ENCODE results near the gene CADPS2. TPM values are rescaled to one million over a fixed set of nuclear protein-coding genes. Genes with fewer than 3 reads are reported as not detected.

The CADPS2 gene
- total and polyA plus RNA-seq, 4 donors = 5.6 to 41.1 (median 11.0) TPM

GRCh38 chr7:122628651-122629411 is 257.4 kb downstream of the CADPS2 start:
- WGBS = 80% methylated on average over 5 of the region's 5 CpGs
- Histone ChIP-seq H3K4me1 (ENCODE audit: control insufficient read depth in 4 of 4, insufficient read depth in 4 of 4, low read length in 3 of 4) (no peaks in the 10 kb centered on the region), H3K4me3 (ENCODE audit: low read depth in 1 of 3, low read length in 3 of 3) (no peak overlapping the region), H3K27ac (ENCODE audit: low read depth in 1 of 2, low read length in 2 of 2) (no peak overlapping the region), H3K9ac (ENCODE audit: low read depth in 1 of 2, low read length in 2 of 2) (no peak overlapping the region), H3K27me3 (ENCODE audit: control insufficient read depth in 4 of 4, insufficient read depth in 4 of 4, low read length in 3 of 4) (no peaks in the 10 kb centered on the region), H3K9me3 (ENCODE audit: control insufficient read depth in 4 of 4, low read length in 3 of 4) (no peaks in the 10 kb centered on the region), H3K36me3 (ENCODE audit: control insufficient read depth in 4 of 4, insufficient read depth in 3 of 4, low read depth in 1 of 4, low read length in 3 of 4) (no peaks in the 10 kb centered on the region)
- TF ChIP-seq SP1 (IDR thresholded peaks at IDR 0.05) = no peak
- no peak for TF ChIP-seq HNF4G (IDR thresholded peaks at IDR 0.05)
- no peak for TF ChIP-seq RAD21 (IDR thresholded peaks at IDR 0.05)
- TF ChIP-seq EGR1 (IDR thresholded peaks at IDR 0.05; ENCODE audit: low read depth in 2 of 2) = no peak
- TF ChIP-seq GABPA (IDR thresholded peaks at IDR 0.05 in 1 of 2, conservative IDR thresholded peaks at IDR 0.05 in 1 of 2) = no peak
- TF ChIP-seq ATF3 (IDR thresholded peaks at IDR 0.05) = no peak
- TF ChIP-seq FOXA1 (IDR thresholded peaks at IDR 0.05) = no peak
- no peak for TF ChIP-seq TAF1 (conservative IDR thresholded peaks at IDR 0.05)
- TF ChIP-seq CTCF (IDR thresholded peaks at IDR 0.05; ENCODE audit: low read depth, low read length, missing input control) = no peak
- no peak for TF ChIP-seq NR2F2 (IDR thresholded peaks at IDR 0.05)
- no peak for TF ChIP-seq FOXA2 (IDR thresholded peaks at IDR 0.05)
- DNase-seq (ENCODE audit: low spot score) = no peak

- TF ChIP-seq FOXA2 (IDR thresholded peaks at IDR 0.05) = no peak
- no peak for TF ChIP-seq RAD21 (IDR thresholded peaks at IDR 0.05)
- no peak for TF ChIP-seq YY1 (IDR thresholded peaks at IDR 0.05)
- no peak for TF ChIP-seq MAX (IDR thresholded peaks at IDR 0.05)
- TF ChIP-seq ZBTB33 (IDR thresholded peaks at IDR 0.05) = no peak
- no peak for TF ChIP-seq NR2F2 (IDR thresholded peaks at IDR 0.05)
- TF ChIP-seq HNF4G (IDR thresholded peaks at IDR 0.05) = no peak
- TF ChIP-seq JUND (IDR thresholded peaks at IDR 0.05) = no peak
- no peak for TF ChIP-seq REST (IDR thresholded peaks at IDR 0.05)
- TF ChIP-seq CTCF (IDR thresholded peaks at IDR 0.05; ENCODE audit: low read depth, low read length, missing input control) = no peak
- TF ChIP-seq EGR1 (IDR thresholded peaks at IDR 0.05; ENCODE audit: low read depth in 2 of 2) = no peak
- TF ChIP-seq RXRA (IDR thresholded peaks at IDR 0.05) = no peak
- no peak for TF ChIP-seq ATF3 (IDR thresholded peaks at IDR 0.05)
- TF ChIP-seq FOXA1 (IDR thresholded peaks at IDR 0.05) = no peak
- no peak for TF ChIP-seq SP1 (IDR thresholded peaks at IDR 0.05)
- Histone ChIP-seq H3K9ac (ENCODE audit: low read depth in 1 of 2, low read length in 2 of 2) (no peak overlapping the region), H3K27ac (ENCODE audit: low read depth in 1 of 2, low read length in 2 of 2) (no peak overlapping the region), H3K4me3 (ENCODE audit: low read depth in 1 of 3, low read length in 3 of 3) (no peak overlapping the region), H3K27me3 (ENCODE audit: control insufficient read depth in 4 of 4, insufficient read depth in 4 of 4, low read length in 3 of 4) (no peaks in the 10 kb centered on the region), H3K4me1 (ENCODE audit: control insufficient read depth in 4 of 4, insufficient read depth in 4 of 4, low read length in 3 of 4) (no peaks in the 10 kb centered on the region), H3K36me3 (ENCODE audit: control insufficient read depth in 4 of 4, insufficient read depth in 3 of 4, low read depth in 1 of 4, low read length in 3 of 4) (no peaks in the 10 kb centered on the region), H3K9me3 (ENCODE audit: control insufficient read depth in 4 of 4, low read length in 3 of 4) (no peaks in the 10 kb centered on the region)
- 86% methylated on average over 3 of the region's 3 CpGs for WGBS
- DNase-seq (ENCODE audit: low spot score) = no peak
Measured at GRCh38 chr7:122626785-122627184, 259.5 kb downstream of the CADPS2 start.

Data from liver (tissue), 9 donors.